CD14-positive monocyte (primary cell): ENCODE data around the gene RECQL5. TPM values are rescaled to one million over a fixed set of nuclear protein-coding genes. Genes with fewer than 3 reads are reported as not detected.
"Not testable (repeated sequence)": the region's sequence is repeated elsewhere in the genome, so short reads cannot be mapped to it uniquely, and the experiment has no call there.

Experiments used
- DNase-seq, 3 donors: peaks; one replicate each; pipeline ENCODE4 v3.0.0-alpha.2; 2011 to 2022
- H2AFZ ChIP-seq: 2 replicates; pipeline ENCODE4 v1.6.0; 2012; ENCODE audit warnings: mild to moderate bottlenecking, low read depth, low read length, inconsistent platforms; ENCODE audit not compliant: insufficient read depth, poor library complexity, severe bottlenecking
- H3K27ac ChIP-seq, 2 donors: 1 replicate in 1 of 2; 2 replicates in 1 of 2; pipeline ENCODE4 v1.5.1; 2012 to 2013; ENCODE audit warnings: low read length in 2 of 2, control low read depth in 1 of 2, inconsistent platforms in 1 of 2, low read depth in 1 of 2, mild to moderate bottlenecking in 1 of 2
- H3K27me3 ChIP-seq, 2 donors: one replicate each; pipeline versions ENCODE4 v1.6.0 to v1.6.1; 2011 to 2013; ENCODE audit warnings: low read length in 2 of 2; ENCODE audit not compliant: control insufficient read depth in 2 of 2, insufficient read depth in 2 of 2
- H3K36me3 ChIP-seq, 2 donors: replicated peaks in 1 of 2; 1 replicate in 1 of 2; 2 replicates in 1 of 2; pipeline versions ENCODE4 v1.5.1 to v1.6.1; 2012 to 2013; ENCODE audit warnings: low read length in 2 of 2, control low read depth in 1 of 2, inconsistent platforms in 1 of 2, mild to moderate bottlenecking in 1 of 2; ENCODE audit not compliant: insufficient read depth in 2 of 2, control insufficient read depth in 1 of 2
- H3K4me1 ChIP-seq, 2 donors: 1 replicate in 1 of 2; 2 replicates in 1 of 2; pipeline versions ENCODE4 v1.5.1 to v1.6.1; 2012 to 2013; ENCODE audit warnings: low read length in 2 of 2, control low read depth in 1 of 2, inconsistent platforms in 1 of 2, mild to moderate bottlenecking in 1 of 2, moderate library complexity in 1 of 2; ENCODE audit not compliant: insufficient read depth in 2 of 2, control insufficient read depth in 1 of 2
- H3K4me2 ChIP-seq: replicated peaks from 2 replicates; pipeline ENCODE3; 2012; ENCODE audit warnings: low read length, moderate library complexity, mild to moderate bottlenecking; ENCODE audit not compliant: poor library complexity, severe bottlenecking; ENCODE audit errors: extremely low read depth
- H3K4me3 ChIP-seq, 3 experiments: fragments of 200-600 bp in 1 of 3; sonication (generic) in 1 of 3; replicated peaks in 1 of 3; 1 replicate in 2 of 3; 2 replicates in 1 of 3; pipeline ENCODE4 v1.5.1; 2011 to 2013; ENCODE audit warnings: low read length in 3 of 3, mild to moderate bottlenecking in 3 of 3, control low read depth in 2 of 3, low read depth in 2 of 3, inconsistent platforms in 1 of 3, moderate library complexity in 1 of 3
- H3K79me2 ChIP-seq: 2 replicates; pipeline ENCODE4 v1.6.0; 2012; ENCODE audit warnings: mild to moderate bottlenecking, control low read depth, inconsistent platforms, low read length, moderate library complexity; ENCODE audit not compliant: insufficient read depth
- H3K9ac ChIP-seq: 2 replicates; pipeline ENCODE4 v1.6.0; 2017; ENCODE audit warnings: low read length, mild to moderate bottlenecking; ENCODE audit not compliant: insufficient read depth, poor library complexity, severe bottlenecking
- H3K9me3 ChIP-seq, 2 donors: replicated peaks in 1 of 2; 1 replicate in 1 of 2; 2 replicates in 1 of 2; pipeline versions ENCODE4 v1.5.1 to v1.6.1; 2012 to 2013; ENCODE audit warnings: low read length in 2 of 2, control low read depth in 1 of 2; ENCODE audit not compliant: control insufficient read depth in 1 of 2, insufficient read depth in 1 of 2
- H4K20me1 ChIP-seq: 2 replicates; pipeline ENCODE4 v1.6.0; 2012; ENCODE audit warnings: mild to moderate bottlenecking, low read length, control low read depth, moderate library complexity; ENCODE audit not compliant: insufficient read depth
- H3K27ac Mint-ChIP-seq, 7 donors: one replicate each; pipeline ENCODE4 v1.8.0; 2020; ENCODE audit warnings: mild to moderate bottlenecking in 7 of 7, mixed read lengths in 7 of 7, moderate library complexity in 6 of 7, inconsistent platforms in 2 of 7
- H3K27me3 Mint-ChIP-seq, 3 donors: one replicate each; pipeline ENCODE4 v1.8.0; 2021 to 2022; ENCODE audit warnings: low read depth in 3 of 3, mild to moderate bottlenecking in 3 of 3, mixed read lengths in 3 of 3, moderate library complexity in 3 of 3, inconsistent platforms in 1 of 3
- H3K36me3 Mint-ChIP-seq, 2 donors: one replicate each; pipeline ENCODE4 v1.8.0; 2020; ENCODE audit warnings: mixed read lengths in 2 of 2, inconsistent platforms in 1 of 2, mild to moderate bottlenecking in 1 of 2
- H3K4me1 Mint-ChIP-seq: one replicate; pipeline ENCODE4 v1.8.0; 2020; ENCODE audit warnings: mild to moderate bottlenecking, mixed read lengths
- H3K4me3 Mint-ChIP-seq, 2 donors: one replicate each; pipeline ENCODE4 v1.8.0; 2020; ENCODE audit warnings: mild to moderate bottlenecking in 2 of 2, mixed read lengths in 2 of 2, moderate library complexity in 1 of 2
- H3K9me3 Mint-ChIP-seq, 7 donors: one replicate each; pipeline ENCODE4 v1.8.0; 2020 to 2022; ENCODE audit warnings: mixed read lengths in 7 of 7, mild to moderate bottlenecking in 6 of 7, moderate library complexity in 6 of 7, inconsistent platforms in 2 of 7
- WGBS: methylation state at CpG from one replicate; pipeline ENCODE4 v1.1.5; 2013; ENCODE audit warnings: missing lambda C conversion rate; ENCODE audit not compliant: insufficient coverage; 5-methylcytosine and 5-hydroxymethylcytosine counted together
- intact Hi-C, 2 donors: fragments of 100-400 bp; cut with micrococcal nuclease; formaldehyde crosslinking; loops; one replicate each; pipeline versions ENCODE4 v1.15.0 to v1.15.1; 2023
- polyA plus RNA-seq, 3 donors: library from polyadenylated mRNA; depleted of rRNA in 1 of 3; unstranded in 2 of 3; stranded (reverse) in 1 of 3; fragments of 300-500 nt in 2 of 3; fragments of >200 nt in 1 of 3; fragmentation: Illumina TruSeq in 2 of 3; gene quantifications; 1 replicate in 2 of 3; 2 replicates in 1 of 3; pipeline ENCODE4 v1.2.3, GENCODE V29; 2012 to 2021

Gene RECQL5
- polyA plus RNA-seq, 3 donors: 3.1 to 27.7 (median 4.4) TPM

DNA sequence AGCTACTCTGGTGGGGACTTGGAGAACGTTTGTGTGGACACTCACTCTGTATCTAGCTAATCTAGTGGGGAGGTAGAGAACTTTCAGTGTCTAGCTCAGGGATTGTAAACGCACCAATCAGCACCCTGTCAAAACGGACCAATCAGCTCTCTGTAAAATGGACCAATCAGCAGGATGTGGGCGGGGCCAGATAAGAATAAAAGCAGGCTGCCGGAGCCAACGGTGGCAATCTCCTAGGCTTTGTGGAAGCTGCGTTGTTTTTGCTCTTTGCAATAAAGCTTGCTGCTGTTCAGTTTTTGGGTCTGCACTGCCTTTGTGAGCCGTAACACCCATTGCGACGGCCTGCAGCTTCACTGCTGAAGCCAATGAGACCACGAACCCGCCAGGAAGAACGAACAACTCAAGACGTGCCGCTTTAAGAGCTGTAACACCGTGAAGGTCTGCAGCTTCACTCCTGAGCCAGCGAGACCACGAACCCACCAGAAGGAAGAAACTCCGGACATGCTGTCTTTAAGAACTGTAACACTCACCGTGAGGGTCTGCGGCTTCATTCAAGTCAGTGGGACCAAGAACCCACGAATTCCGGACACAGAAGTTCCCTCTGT, 85.7 kb downstream of the RECQL5 start:
- H3K9me3 Mint-ChIP-seq: peaks cover 9 to 12% (median 10%) of the 10 kb centered on the region in 7 donors
- not testable (repeated sequence) for H3K27ac Mint-ChIP-seq, H3K9ac ChIP-seq, H3K36me3 ChIP-seq, H3K4me1 ChIP-seq, H3K27ac ChIP-seq, H3K36me3 Mint-ChIP-seq, H4K20me1 ChIP-seq, H3K79me2 ChIP-seq, H2AFZ ChIP-seq, DNase-seq, H3K27me3 ChIP-seq
- Histone ChIP-seq H3K9me3 (peaks cover 0 to 11% of the 10 kb centered on the region in 2 donors), H3K4me2 (peak overlapping the region; percentile 33), H3K4me3 (peak overlapping the region in 2 of 3 experiments; percentile 12 to 46)
- WGBS: 32% methylated on average over 19 of the region's 23 CpGs
- H3K27me3 Mint-ChIP-seq: peaks cover 6 to 16% (median 9%) of the 10 kb centered on the region in 3 donors
- peak overlapping the region; percentile 64 to 86 for H3K4me3 Mint-ChIP-seq
- intact Hi-C loops: loop anchor here in 1 of 2 donors (10.0 kb wide), 2 partner anchors 156 to 316 kb away; partner anchors contain the start of genes GGA3 and MRPS7
- H3K4me1 Mint-ChIP-seq: peaks cover 12% of the 10 kb centered on the region

Other genes with a start within 250 kb of the RECQL5 start
- gene TMEM94, start 210.5 kb downstream of the RECQL5 start, polyA plus RNA-seq: 100 to 1,000 TPM in 1 of 3 donors, 1 to 10 TPM in 2; 7.2 to 129 (median 8.4) TPM
- gene CASKIN2, start 151.6 kb downstream of the RECQL5 start, polyA plus RNA-seq: under 1 TPM in 1 of 3 donors, not detected in 2; 0.33 TPM
- gene TSEN54, start 150.6 kb downstream of the RECQL5 start, polyA plus RNA-seq: 10 to 100 TPM; 10.3 to 13.6 (median 11.8) TPM
- gene LLGL2, start 141.5 kb downstream of the RECQL5 start, polyA plus RNA-seq: 1 to 10 TPM; 4.8 to 7.5 (median 5.5) TPM
- 100 to 1,000 TPM in 1 of 3 donors, under 1 TPM in 2; 0.17 to 596 (median 0.62) TPM for gene MYO15B, start 79.4 kb downstream of the RECQL5 start, polyA plus RNA-seq
- 1 to 10 TPM in 1 of 3 donors, under 1 TPM in 2; 0.15 to 3.3 (median 0.43) TPM for gene SMIM5, start 33.7 kb downstream of the RECQL5 start, polyA plus RNA-seq
- gene SAP30BP, start 184 bp upstream of the RECQL5 start, polyA plus RNA-seq: 100 to 1,000 TPM in 1 of 3 donors, 10 to 100 TPM in 2; 43.8 to 130 (median 61.6) TPM
- under 1 TPM in 2 of 3 donors, not detected in 1; 0.09 to 0.82 TPM for gene ITGB4, start 54.3 kb upstream of the RECQL5 start, polyA plus RNA-seq
- 100 to 1,000 TPM in 1 of 3 donors, 10 to 100 TPM in 2; 44.8 to 108 (median 84.3) TPM for gene GALK1, start 98.0 kb upstream of the RECQL5 start, polyA plus RNA-seq
- gene UNK, start 117.7 kb upstream of the RECQL5 start, polyA plus RNA-seq: 10 to 100 TPM in 1 of 3 donors, 1 to 10 TPM in 2; 6.3 to 12.9 (median 7.8) TPM
- 100 to 1,000 TPM in 1 of 3 donors, 10 to 100 TPM in 2; 28.4 to 111 (median 53.3) TPM for gene UNC13D, start 177.2 kb upstream of the RECQL5 start, polyA plus RNA-seq
- gene WBP2, start 188.2 kb upstream of the RECQL5 start, polyA plus RNA-seq: 10 to 100 TPM; 62.4 to 93.3 (median 67.9) TPM
- under 1 TPM in 1 of 3 donors, not detected in 2; 0.20 TPM for gene TRIM47, start 211.4 kb upstream of the RECQL5 start, polyA plus RNA-seq
- gene TRIM65, start 229.8 kb upstream of the RECQL5 start, polyA plus RNA-seq: 10 to 100 TPM in 1 of 3 donors, 1 to 10 TPM in 2; 5.6 to 10.4 (median 5.9) TPM
- gene MRPL38, start 237.7 kb upstream of the RECQL5 start, polyA plus RNA-seq: 10 to 100 TPM; 27.8 to 44.1 (median 36.0) TPM